ENCODE results near the gene WASL. TPM values are rescaled to one million over a fixed set of nuclear protein-coding genes. Genes with fewer than 3 reads are reported as not detected.

WASL gene
- total RNA-seq, 6 experiments from 2014 or later: 22.7 to 27.6 (median 26.5) TPM

GRCh38 chr7:123660514-123661354 lies 88.1 kb downstream of the WASL start:
- Mint-ChIP-seq H3K27me3 (ENCODE audit: insufficient read depth) (peaks cover 28% of the 10 kb centered on the region), H3K4me3 (no peak overlapping the region)

GRCh38 chr7:123658023-123658422 lies 90.8 kb downstream of the WASL start:
- Mint-ChIP-seq H3K36me3 (ENCODE audit: low read depth) (no peaks in the 10 kb centered on the region), H3K27me3 (ENCODE audit: insufficient read depth) (peaks cover 24% of the 10 kb centered on the region), H3K4me3 (no peak overlapping the region), H3K4me1 (ENCODE audit: low read depth) (no peaks in the 10 kb centered on the region), H3K27ac (no peak overlapping the region), H3K9me3 (no peaks in the 10 kb centered on the region)
- DNase-seq: no peak
- no peak for TF ChIP-seq CTCF (IDR thresholded peaks at IDR 0.05)

More at GRCh38 chr7:123660514-123661354, 88.1 kb downstream of the WASL start:
- no peaks in the 10 kb centered on the region for H3K36me3 Mint-ChIP-seq (ENCODE audit: low read depth)
- DNase-seq: no peak
- no peak for TF ChIP-seq CTCF (IDR thresholded peaks at IDR 0.05)
- no peak overlapping the region for H3K27ac Mint-ChIP-seq
- H3K9me3 Mint-ChIP-seq: no peaks in the 10 kb centered on the region
- no peaks in the 10 kb centered on the region for H3K4me1 Mint-ChIP-seq (ENCODE audit: low read depth)

DNA sequence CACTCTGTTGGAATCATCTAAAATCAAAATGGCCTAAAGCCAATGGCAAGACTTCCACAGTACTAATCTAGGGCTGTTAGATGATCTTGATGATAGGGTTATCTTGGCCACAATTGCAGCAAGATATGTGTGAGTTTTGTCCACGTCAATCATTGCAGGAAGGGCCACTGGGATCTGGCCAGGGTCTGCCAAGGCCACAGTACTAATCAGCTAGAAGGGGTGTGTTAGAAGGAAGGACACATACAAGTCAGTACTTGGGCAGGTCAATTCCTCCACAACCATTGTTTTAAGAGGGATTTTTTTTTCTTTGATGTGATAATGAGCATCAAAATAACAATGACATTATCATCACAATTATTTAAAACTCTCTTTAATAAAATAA lies 91.5 kb downstream of the WASL start:
- Mint-ChIP-seq H3K36me3 (ENCODE audit: low read depth) (no peaks in the 10 kb centered on the region), H3K9me3 (no peaks in the 10 kb centered on the region), H3K4me3 (no peak overlapping the region), H3K4me1 (ENCODE audit: low read depth) (no peaks in the 10 kb centered on the region), H3K27ac (no peak overlapping the region), H3K27me3 (ENCODE audit: insufficient read depth) (peaks cover 20% of the 10 kb centered on the region)
- TF ChIP-seq CTCF (IDR thresholded peaks at IDR 0.05): no peak
- no peak for DNase-seq

DNA sequence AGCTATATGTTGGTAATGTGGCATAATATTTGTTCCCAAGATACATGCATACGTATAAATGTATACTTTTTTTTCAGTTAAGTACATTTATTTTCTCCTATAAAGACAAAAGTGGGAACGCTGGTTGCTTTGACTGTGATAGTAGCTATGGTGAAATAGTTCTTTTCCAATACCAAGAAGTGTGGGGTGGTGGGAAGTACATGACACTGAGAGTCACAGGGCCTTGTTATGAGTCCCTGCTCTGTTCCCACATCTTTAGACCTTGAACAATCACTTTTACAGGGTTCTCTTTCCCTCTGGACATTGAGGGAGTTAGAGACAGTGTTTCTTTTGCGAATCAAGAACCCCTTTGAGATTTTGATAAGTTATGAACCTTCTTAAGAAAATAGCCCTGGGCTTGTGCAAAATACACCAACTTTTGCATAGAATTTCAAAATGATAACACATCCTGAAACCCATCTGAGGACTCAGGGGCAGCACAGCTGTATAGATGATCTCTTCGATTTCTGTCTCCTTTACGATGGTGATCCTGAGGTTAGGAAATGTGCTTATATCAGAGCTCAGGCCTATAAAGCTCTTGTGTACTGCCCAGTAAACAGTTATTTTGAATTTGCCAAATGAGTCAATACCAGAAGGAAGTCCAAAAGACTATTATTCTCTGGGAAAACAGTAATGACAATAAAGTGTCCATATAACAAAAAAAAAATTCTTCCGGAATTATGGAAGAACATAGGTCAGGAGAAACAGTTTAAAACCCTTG lies 92.1 kb downstream of the WASL start:
- Mint-ChIP-seq H3K36me3 (ENCODE audit: low read depth) (no peaks in the 10 kb centered on the region), H3K27ac (no peak overlapping the region), H3K27me3 (ENCODE audit: insufficient read depth) (peaks cover 14% of the 10 kb centered on the region), H3K4me1 (ENCODE audit: low read depth) (no peaks in the 10 kb centered on the region), H3K4me3 (no peak overlapping the region), H3K9me3 (no peaks in the 10 kb centered on the region)
- no peak for DNase-seq
- no peak for TF ChIP-seq CTCF (IDR thresholded peaks at IDR 0.05)

- Mint-ChIP-seq H3K27me3 (ENCODE audit: insufficient read depth) (peaks cover 9% of the 10 kb centered on the region), H3K4me1 (ENCODE audit: low read depth) (no peaks in the 10 kb centered on the region), H3K9me3 (no peaks in the 10 kb centered on the region), H3K36me3 (ENCODE audit: low read depth) (no peaks in the 10 kb centered on the region), H3K27ac (no peak within 1 kb of the TSS), H3K4me3 (no peak within 1 kb of the TSS)
- TF ChIP-seq CTCF (IDR thresholded peaks at IDR 0.05): no peak
- no peak for DNase-seq
Observed at GRCh38 chr7:123655614-123656013, 93.2 kb downstream of the WASL start, which contains the start of gene LMOD2. LMOD2 (plus strand) TSS chr7:123655866; CDS start chr7:123655964, 98 bp downstream.

Data from HFFc6 (cell line).